ENCODE measurements around the gene MRPL17. TPM values are rescaled to one million over a fixed set of nuclear protein-coding genes. Genes with fewer than 3 reads are reported as not detected.

Gene MRPL17
- total and polyA plus RNA-seq, 2 donors: 42.2 to 43.8 TPM

DNA sequence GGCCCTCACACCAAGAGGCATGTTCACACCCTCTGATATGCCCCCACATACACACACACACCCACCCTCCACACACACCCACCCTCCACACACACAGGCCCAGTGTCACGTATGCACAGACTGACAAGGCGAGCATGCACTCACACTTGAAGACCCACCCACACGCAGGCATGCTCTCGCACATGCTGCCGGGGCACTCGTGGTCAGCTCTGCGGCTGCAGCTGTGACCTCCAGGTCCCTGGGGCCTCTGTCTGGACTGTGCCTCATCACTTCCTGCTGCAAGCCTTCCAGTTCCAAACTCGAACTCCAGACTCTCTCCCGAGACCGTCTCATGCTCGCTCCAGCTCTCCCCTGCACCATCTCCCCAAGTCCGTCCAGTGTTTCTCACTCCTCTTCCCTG, 37.1 kb downstream of the MRPL17 start:
- peaks cover 4 to 20% of the 10 kb centered on the region in 2 donors for H3K4me1 ChIP-seq (ENCODE audit: control insufficient read depth in 2 of 2, insufficient read depth in 2 of 2, low read length in 2 of 2)
- DNase-seq (ENCODE audit: low read depth in 6 of 9, low spot score in 9 of 9): no peak
- no peaks in the 10 kb centered on the region for H3K27me3 ChIP-seq (ENCODE audit: control insufficient read depth in 2 of 2, insufficient read depth in 1 of 2, low read length in 1 of 2)
- no peaks in the 10 kb centered on the region for H3K9me3 ChIP-seq (ENCODE audit: control insufficient read depth in 2 of 2, insufficient read depth in 1 of 2, low read length in 1 of 2)
- no peak overlapping the region for H3K4me3 ChIP-seq (ENCODE audit: low read length in 2 of 2)
- H3K36me3 ChIP-seq (ENCODE audit: control insufficient read depth in 2 of 2, insufficient read depth in 2 of 2, low read length in 1 of 2): no peaks in the 10 kb centered on the region
- WGBS: 91% methylated on average over 12 of the region's 12 CpGs
- peak overlapping the region in 1 of 2 donors; percentile 68 for H3K27ac ChIP-seq (ENCODE audit: low read depth in 1 of 2, low read length in 1 of 2)

DNA sequence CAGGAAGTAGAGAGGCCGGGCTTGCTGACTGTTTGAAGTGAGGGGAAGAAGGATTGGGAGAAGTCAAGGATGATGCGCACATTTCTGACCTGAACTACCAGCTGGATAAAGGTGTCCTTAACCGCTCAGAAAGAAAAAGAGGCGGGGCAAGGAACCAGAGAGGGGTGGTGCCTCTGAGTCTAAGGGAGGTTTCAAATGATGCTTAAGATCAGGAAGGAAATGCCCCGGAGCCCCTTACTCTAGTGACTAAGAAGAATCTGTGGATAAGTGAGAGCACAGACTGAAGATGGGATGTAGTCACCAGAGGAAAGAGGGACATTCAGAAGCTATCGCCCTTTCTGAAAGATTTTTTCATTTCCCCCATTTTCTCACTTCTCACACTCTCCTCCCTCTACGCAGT, 40.2 kb downstream of the MRPL17 start:
- no peak for DNase-seq (ENCODE audit: low read depth in 6 of 9, low spot score in 9 of 9)
- Histone ChIP-seq H3K4me1 (ENCODE audit: control insufficient read depth in 2 of 2, insufficient read depth in 2 of 2, low read length in 2 of 2) (peaks cover 4 to 20% of the 10 kb centered on the region in 2 donors), H3K9me3 (ENCODE audit: control insufficient read depth in 2 of 2, insufficient read depth in 1 of 2, low read length in 1 of 2) (no peaks in the 10 kb centered on the region), H3K27me3 (ENCODE audit: control insufficient read depth in 2 of 2, insufficient read depth in 1 of 2, low read length in 1 of 2) (no peaks in the 10 kb centered on the region), H3K27ac (ENCODE audit: low read depth in 1 of 2, low read length in 1 of 2) (no peak overlapping the region), H3K4me3 (ENCODE audit: low read length in 2 of 2) (no peak overlapping the region), H3K36me3 (ENCODE audit: control insufficient read depth in 2 of 2, insufficient read depth in 2 of 2, low read length in 1 of 2) (peaks cover 0 to 6% of the 10 kb centered on the region in 2 donors)
- WGBS: 89% methylated on average over 7 of the region's 7 CpGs

DNA sequence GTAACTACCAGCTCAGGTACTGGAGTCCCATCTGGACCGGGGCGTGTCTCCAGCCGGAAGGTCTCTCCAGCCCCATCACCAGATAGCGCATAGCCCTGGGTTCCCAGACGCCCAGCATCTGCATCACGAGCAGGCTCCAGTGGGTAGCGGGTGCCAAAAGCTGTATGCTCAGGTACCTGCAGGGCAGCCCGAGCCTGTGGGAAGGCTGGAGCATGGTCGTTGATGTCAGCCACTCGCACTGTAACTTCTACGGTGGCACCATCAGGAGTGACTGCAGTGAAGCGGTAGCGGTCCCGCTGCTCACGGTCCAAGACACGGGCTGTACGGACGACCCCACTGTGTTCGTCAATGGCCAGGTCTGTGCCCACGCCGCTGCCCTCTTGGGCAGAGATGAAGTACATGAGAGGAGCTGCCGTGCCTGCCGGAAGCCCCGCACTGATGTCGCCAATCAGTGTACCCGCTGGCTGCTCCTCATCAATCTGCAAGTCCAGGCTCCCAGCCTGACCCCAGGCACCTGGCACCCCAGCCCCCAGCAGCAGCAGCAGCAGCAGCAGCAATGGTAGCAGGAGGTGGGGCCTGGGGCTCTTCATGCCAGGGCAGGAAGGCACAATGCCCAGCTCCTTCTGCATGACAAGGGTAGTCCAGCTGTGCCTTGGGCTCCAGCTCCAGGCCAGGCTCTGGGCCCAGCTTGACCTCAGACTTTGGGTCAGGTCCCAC, 42.0 kb downstream of the MRPL17 start:
- H3K27ac ChIP-seq (ENCODE audit: low read depth in 1 of 2, low read length in 1 of 2): no peak overlapping the region
- peaks cover 0 to 1% of the 10 kb centered on the region in 2 donors for H3K4me1 ChIP-seq (ENCODE audit: control insufficient read depth in 2 of 2, insufficient read depth in 2 of 2, low read length in 2 of 2)
- H3K4me3 ChIP-seq (ENCODE audit: low read length in 2 of 2): no peak overlapping the region
- DNase-seq (ENCODE audit: low read depth in 6 of 9, low spot score in 9 of 9): no peak
- peaks cover 0 to 6% of the 10 kb centered on the region in 2 donors for H3K36me3 ChIP-seq (ENCODE audit: control insufficient read depth in 2 of 2, insufficient read depth in 2 of 2, low read length in 1 of 2)
- no peaks in the 10 kb centered on the region for H3K9me3 ChIP-seq (ENCODE audit: control insufficient read depth in 2 of 2, insufficient read depth in 1 of 2, low read length in 1 of 2)
- H3K27me3 ChIP-seq (ENCODE audit: control insufficient read depth in 2 of 2, insufficient read depth in 1 of 2, low read length in 1 of 2): no peaks in the 10 kb centered on the region
- WGBS: 98% methylated on average over 26 of the region's 26 CpGs

DNA sequence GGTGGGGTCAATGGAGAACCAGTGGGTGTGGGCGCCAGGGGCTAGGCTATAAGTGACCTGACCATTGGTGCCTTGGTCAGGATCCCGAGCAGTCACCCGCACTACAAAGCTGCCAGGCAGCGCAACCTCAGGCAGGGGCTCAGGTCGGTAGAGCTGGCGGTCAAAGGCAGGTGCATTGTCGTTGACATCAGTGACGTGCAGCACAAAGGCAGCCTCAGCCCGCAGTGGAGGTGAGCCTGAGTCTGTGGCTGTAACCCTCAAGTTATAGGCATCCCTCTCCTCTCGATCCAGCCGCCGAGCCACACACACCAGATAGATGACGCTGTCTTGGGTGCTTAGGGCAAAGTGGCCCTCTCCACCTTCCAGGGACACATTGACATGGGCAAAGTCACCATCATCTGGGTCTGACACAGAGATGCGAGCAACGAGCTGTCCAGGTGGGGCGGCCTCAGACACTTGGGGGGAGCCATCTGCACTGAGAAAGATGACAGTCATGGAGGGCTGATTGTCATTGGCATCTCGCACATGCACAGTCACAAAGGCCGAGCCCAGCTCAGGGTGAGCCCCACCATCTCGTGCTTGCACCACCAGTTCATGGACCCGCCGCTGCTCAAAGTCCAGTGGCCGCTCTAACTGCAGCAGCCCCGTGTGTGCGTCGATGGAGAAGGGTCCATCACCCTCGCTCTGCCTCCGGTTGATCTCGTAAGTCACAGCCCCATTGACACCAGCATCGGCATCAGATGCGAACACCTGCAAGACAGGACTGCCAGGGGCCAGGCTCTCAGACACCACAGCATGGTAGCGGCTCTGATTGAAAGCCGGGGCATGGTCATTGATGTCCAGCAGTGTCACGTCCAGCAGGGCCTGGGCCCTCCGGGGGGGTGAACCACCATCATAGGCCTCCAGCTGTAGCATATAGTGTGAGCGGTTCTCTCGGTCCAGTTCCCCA, 42.8 kb downstream of the MRPL17 start:
- H3K27me3 ChIP-seq (ENCODE audit: control insufficient read depth in 2 of 2, insufficient read depth in 1 of 2, low read length in 1 of 2): no peaks in the 10 kb centered on the region
- no peak overlapping the region for H3K4me3 ChIP-seq (ENCODE audit: low read length in 2 of 2)
- H3K27ac ChIP-seq (ENCODE audit: low read depth in 1 of 2, low read length in 1 of 2): no peak overlapping the region
- H3K4me1 ChIP-seq (ENCODE audit: control insufficient read depth in 2 of 2, insufficient read depth in 2 of 2, low read length in 2 of 2): no peaks in the 10 kb centered on the region
- peaks cover 0 to 6% of the 10 kb centered on the region in 2 donors for H3K36me3 ChIP-seq (ENCODE audit: control insufficient read depth in 2 of 2, insufficient read depth in 2 of 2, low read length in 1 of 2)
- H3K9me3 ChIP-seq (ENCODE audit: control insufficient read depth in 2 of 2, insufficient read depth in 1 of 2, low read length in 1 of 2): no peaks in the 10 kb centered on the region
- 98% methylated on average over 36 of the region's 36 CpGs for WGBS
- DNase-seq (ENCODE audit: low read depth in 6 of 9, low spot score in 9 of 9): no peak

DNA sequence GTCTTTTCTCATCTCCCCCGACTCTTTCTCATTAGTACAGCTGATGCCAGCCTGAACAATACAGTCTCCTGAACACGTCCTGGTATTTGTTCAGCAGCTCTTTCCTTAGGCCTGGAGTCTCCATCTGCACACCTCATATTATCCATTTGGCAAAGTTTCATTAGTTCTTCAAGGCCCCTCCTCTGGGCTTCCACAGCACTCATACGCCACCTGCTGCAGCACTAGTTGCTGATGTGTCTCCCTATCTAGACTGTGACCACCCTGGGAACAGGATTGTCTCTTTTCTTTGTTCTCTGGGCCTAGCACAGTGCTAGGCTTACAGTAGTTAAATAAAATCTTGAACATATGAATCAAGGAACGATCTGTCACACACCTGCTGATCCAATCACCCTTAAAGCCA, 44.7 kb downstream of the MRPL17 start:
- WGBS: 93% methylated on average over 4 of the region's 4 CpGs
- no peak for DNase-seq (ENCODE audit: low read depth in 6 of 9, low spot score in 9 of 9)
- peaks cover 0 to 6% of the 10 kb centered on the region in 2 donors for H3K36me3 ChIP-seq (ENCODE audit: control insufficient read depth in 2 of 2, insufficient read depth in 2 of 2, low read length in 1 of 2)
- no peak overlapping the region for H3K27ac ChIP-seq (ENCODE audit: low read depth in 1 of 2, low read length in 1 of 2)
- no peaks in the 10 kb centered on the region for H3K27me3 ChIP-seq (ENCODE audit: control insufficient read depth in 2 of 2, insufficient read depth in 1 of 2, low read length in 1 of 2)
- no peaks in the 10 kb centered on the region for H3K9me3 ChIP-seq (ENCODE audit: control insufficient read depth in 2 of 2, insufficient read depth in 1 of 2, low read length in 1 of 2)
- H3K4me3 ChIP-seq (ENCODE audit: low read length in 2 of 2): no peak overlapping the region
- no peaks in the 10 kb centered on the region for H3K4me1 ChIP-seq (ENCODE audit: control insufficient read depth in 2 of 2, insufficient read depth in 2 of 2, low read length in 2 of 2)

DNA sequence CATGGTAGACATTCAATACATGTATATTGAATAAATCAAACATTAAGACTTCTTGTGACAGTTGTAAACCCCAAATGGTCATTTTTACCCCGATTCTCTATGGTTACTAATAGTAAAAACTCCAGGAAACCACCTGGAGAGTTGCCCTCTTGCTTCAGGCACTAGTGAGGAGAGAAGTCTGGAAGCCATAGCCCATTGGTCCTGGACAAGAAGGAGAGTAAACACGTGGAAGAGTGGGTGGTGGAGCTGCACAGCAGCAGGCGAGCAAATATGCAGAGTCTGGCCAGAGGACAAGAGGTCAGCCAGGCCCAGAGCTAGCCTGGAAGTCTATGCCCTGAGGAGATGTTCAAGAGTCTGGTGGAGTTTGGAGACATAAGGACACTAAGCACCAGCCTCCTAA, 45.3 kb downstream of the MRPL17 start:
- no peak overlapping the region for H3K4me3 ChIP-seq (ENCODE audit: low read length in 2 of 2)
- H3K9me3 ChIP-seq (ENCODE audit: control insufficient read depth in 2 of 2, insufficient read depth in 1 of 2, low read length in 1 of 2): no peaks in the 10 kb centered on the region
- no peaks in the 10 kb centered on the region for H3K4me1 ChIP-seq (ENCODE audit: control insufficient read depth in 2 of 2, insufficient read depth in 2 of 2, low read length in 2 of 2)
- 90% methylated on average over 3 of the region's 3 CpGs for WGBS
- H3K27me3 ChIP-seq (ENCODE audit: control insufficient read depth in 2 of 2, insufficient read depth in 1 of 2, low read length in 1 of 2): no peaks in the 10 kb centered on the region
- no peak for DNase-seq (ENCODE audit: low read depth in 6 of 9, low spot score in 9 of 9)
- no peak overlapping the region for H3K27ac ChIP-seq (ENCODE audit: low read depth in 1 of 2, low read length in 1 of 2)
- H3K36me3 ChIP-seq (ENCODE audit: control insufficient read depth in 2 of 2, insufficient read depth in 2 of 2, low read length in 1 of 2): peaks cover 0 to 8% of the 10 kb centered on the region in 2 donors

DNA sequence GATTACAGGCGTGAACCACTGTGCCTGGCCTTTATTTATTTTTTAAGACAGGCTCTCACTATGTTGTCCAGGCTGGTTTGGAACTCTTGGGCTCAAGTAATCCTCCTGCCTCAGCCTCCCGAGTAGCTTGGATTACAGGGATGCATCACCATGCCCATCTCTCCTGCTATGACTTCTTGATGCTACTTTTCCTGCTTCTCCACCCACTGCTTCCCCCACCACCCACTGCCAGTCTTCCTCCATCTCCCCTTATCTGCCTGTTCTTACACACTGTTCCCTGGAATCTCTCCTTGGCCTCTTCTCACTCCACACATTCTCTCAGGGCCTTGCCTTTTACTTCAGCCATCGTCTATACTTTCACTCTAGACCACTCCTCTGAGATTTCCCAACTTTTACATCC, 46.7 kb downstream of the MRPL17 start:
- H3K4me1 ChIP-seq (ENCODE audit: control insufficient read depth in 2 of 2, insufficient read depth in 2 of 2, low read length in 2 of 2): no peaks in the 10 kb centered on the region
- 93% methylated on average over 3 of the region's 3 CpGs for WGBS

DNA sequence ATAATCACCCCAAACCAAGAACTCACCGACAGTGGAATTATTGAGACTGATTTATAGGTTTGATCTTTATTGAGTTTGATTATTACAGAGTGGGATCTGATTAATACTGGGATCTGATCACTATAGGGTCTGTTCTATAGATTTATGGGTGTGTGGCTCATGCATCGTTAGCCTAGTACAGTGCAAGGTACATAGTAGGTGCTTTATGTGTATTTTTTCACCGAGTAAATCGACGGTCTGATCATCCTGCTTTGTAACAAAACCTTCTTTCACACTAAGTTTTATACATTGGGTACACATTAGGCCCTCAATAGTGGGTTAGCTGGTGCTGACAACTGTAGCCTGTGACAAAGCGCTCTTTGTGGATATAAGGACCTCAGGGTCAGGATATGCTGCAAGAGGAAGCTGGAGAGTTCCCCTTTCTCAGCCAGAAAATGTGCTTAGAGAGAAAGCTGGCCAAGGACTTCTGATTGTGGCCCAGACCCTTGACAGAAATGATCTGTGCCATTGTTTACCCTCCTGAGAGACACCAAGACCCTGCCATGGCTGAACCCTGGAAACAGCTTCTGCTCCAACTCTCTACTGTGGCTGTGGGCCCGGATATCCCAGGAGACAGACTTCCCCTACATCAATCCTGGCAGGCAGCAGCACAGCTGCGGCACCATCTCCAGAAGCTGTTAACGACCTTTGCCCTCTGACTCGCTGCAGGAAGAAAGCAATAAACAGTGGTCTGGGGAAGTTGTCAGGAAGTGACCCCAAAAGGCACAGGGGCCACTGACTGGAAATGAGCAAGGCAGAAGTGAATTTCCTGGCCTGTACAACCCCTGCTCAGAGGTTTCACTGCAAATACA, 47.8 kb downstream of the MRPL17 start:
- H3K9me3 ChIP-seq (ENCODE audit: control insufficient read depth in 2 of 2, insufficient read depth in 1 of 2, low read length in 1 of 2): no peaks in the 10 kb centered on the region
- H3K4me1 ChIP-seq (ENCODE audit: control insufficient read depth in 2 of 2, insufficient read depth in 2 of 2, low read length in 2 of 2): no peaks in the 10 kb centered on the region
- DNase-seq (ENCODE audit: low read depth in 6 of 9, low spot score in 9 of 9): no peak
- no peak overlapping the region for H3K4me3 ChIP-seq (ENCODE audit: low read length in 2 of 2)
- no peak overlapping the region for H3K27ac ChIP-seq (ENCODE audit: low read depth in 1 of 2, low read length in 1 of 2)
- H3K27me3 ChIP-seq (ENCODE audit: control insufficient read depth in 2 of 2, insufficient read depth in 1 of 2, low read length in 1 of 2): no peaks in the 10 kb centered on the region
- peaks cover 6 to 16% of the 10 kb centered on the region in 2 donors for H3K36me3 ChIP-seq (ENCODE audit: control insufficient read depth in 2 of 2, insufficient read depth in 2 of 2, low read length in 1 of 2)
- 56% methylated on average over 10 of the region's 10 CpGs for WGBS

More for the DNA sequence above, 46.7 kb downstream of the MRPL17 start:
- peaks cover 6 to 16% of the 10 kb centered on the region in 2 donors for H3K36me3 ChIP-seq (ENCODE audit: control insufficient read depth in 2 of 2, insufficient read depth in 2 of 2, low read length in 1 of 2)
- no peaks in the 10 kb centered on the region for H3K9me3 ChIP-seq (ENCODE audit: control insufficient read depth in 2 of 2, insufficient read depth in 1 of 2, low read length in 1 of 2)
- no peak overlapping the region for H3K4me3 ChIP-seq (ENCODE audit: low read length in 2 of 2)
- H3K27me3 ChIP-seq (ENCODE audit: control insufficient read depth in 2 of 2, insufficient read depth in 1 of 2, low read length in 1 of 2): no peaks in the 10 kb centered on the region
- DNase-seq (ENCODE audit: low read depth in 6 of 9, low spot score in 9 of 9): no peak
- H3K27ac ChIP-seq (ENCODE audit: low read depth in 1 of 2, low read length in 1 of 2): no peak overlapping the region

All from thymus (tissue), 11 donors.